Measurements from ENCODE around the gene CENATAC.
"Not testable (repeated sequence)": the region's sequence is repeated elsewhere in the genome, so short reads cannot be mapped to it uniquely, and the experiment has no call there.

Gene CENATAC

DNA sequence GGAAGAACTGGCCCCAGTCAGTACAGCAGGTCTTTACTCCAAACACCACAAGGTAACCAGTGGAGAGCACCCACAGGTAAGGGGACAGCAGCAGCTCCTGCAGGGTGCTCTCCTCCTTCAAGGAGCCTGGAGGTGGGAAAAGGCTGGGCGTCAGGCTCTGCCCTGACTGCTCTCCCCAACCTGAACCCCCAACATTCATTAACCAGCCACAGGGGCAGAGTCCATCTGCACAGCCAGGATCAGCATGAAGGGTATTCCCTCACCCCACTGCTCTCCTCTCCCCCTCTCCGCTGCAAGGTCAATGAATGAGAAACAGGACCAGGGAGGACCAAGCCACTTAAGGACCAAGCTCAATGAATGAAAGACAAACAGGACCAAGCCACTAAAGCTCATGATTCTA, 29.0 kb downstream of the CENATAC start:
- DNase-seq (no peak), ATAC-seq (no peak)

DNA sequence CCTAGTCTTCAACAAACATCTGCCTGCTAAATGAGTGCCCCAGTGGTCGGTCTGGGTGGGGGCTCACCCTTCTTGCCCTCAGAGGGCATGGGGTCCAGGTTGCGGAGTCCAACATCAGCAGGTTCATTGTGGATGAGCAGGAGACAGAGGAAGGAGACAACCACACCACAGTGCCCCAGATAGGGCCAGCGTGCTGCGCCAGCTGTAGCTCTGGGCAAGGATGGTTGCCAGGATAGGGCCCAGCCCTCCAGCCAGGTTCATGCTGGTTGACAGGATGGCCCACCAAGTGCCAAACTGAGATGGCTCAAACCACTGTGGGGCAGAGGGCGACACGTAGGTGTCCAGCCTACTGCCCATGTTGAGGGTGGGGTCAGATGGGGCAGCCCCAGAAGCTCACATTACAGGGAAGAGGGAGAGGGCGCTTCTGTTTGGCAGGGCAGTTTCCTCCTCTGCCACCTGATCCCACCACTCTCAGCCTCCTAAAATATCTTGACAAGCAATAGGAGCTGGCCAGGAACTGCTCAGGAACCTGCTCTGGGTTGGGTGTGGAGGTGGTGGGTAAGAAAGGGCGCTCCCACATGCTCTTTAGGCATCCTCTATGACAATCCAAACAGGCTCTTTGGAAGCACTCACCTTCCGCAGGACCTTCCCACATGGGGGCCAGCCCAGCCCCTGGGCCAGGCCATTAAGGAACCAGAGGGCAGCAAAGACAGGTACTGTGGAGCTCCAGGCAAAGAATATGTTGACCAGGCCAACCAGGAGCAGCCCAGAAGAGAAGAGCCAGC, 29.8 kb downstream of the CENATAC start:
- DNase-seq (no peak), ATAC-seq (no peak)

DNA sequence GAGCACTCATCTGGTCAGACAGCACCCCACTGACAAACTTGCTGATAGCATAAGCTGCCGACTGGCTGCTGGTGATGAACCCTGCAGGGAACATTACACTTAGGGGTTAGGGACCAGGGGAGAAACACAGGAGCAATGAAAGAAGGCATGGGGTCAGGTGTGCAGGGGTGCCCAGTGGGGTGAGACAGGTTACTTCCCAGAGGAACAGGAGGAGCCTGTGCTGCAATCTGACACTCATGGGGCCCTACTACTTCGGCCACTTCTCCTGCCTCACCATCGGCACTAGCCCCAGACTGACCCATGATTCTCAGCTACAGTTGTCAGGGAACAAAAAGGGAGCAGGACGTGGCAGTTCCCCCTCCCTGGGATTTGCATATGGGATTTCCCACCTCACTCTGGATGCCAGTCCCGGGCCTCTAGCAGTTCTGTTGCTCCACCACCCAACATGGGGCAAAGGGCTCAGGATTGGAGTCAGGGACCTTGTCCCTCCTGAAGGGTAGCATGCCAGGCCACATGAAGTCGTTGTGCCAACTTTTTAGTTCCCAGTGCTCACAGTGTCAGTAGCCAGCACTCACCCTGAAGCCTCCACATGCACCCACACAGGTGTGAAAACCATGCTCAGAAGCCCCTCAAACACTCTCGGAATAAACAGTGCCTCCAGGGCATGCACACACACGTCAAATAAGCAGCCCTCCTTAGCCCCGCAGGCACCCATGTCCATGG, 30.6 kb downstream of the CENATAC start:
- DNase-seq: no peak
- ATAC-seq: no peak

DNA sequence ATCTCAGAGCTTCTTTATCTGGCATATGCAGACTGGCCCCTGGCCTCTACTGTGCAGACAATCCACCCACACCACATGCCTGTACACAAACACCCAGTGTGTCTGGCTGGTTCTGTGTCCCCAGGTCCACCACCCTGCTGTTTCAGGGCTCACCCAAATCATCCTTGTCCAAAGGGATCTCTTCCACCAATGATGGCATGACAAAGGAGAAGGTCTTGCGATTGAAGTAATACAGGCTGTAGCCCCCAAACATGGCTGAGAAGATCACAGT, 31.1 kb downstream of the CENATAC start:
- no peak for ATAC-seq
- DNase-seq: no peak

DNA sequence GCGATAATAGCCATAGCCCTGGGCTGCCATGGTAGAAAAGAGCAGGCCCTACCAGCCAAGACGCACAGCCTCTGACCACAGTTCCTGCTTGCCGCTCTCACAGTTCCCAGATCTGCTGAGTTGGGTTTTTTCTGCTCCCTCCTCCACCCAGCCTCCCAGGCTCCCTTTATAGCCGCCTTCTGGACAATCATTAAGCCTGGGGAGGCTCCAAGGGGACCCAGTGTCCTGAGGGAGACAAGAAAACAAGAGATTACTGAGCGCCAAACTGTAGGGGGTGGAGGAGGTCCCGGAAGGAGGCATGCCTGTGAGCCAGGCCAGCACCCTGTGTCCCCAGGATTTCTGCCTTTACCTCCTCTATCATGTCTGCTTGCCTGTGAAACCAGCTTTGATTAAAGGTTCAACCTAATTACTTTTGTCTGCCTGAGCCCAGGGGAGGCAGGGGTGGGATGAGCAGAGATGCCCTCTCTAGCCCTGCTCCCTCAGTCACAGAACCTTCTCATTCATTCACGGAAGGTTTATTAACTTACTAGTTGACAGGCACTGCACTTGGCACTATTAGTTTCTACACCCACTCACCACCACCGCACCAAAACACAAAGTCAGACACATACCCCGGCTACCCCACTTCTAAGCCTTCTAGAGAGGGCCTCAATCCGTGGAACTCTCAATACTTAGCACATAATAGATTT, 31.5 kb downstream of the CENATAC start:
- peak; percentile 25 for ATAC-seq
- peak; percentile 42 for DNase-seq

DNA sequence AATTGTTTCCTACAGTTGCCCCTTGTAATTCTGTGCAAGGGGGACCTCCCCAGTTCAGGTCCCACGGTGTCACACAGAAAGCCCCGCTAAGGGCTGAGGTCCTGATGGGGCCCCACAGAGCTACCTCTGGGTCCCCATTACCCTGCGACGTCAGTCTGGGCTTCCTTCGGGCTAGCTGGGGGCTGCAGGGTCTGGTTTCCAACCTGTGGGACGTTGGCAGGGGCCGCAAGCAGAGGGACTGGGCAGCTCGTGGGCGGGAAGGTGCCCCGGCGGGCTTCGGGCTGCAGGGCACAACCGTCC, 32.0 kb downstream of the CENATAC start:
- DNase-seq (peak; percentile 50), ATAC-seq (peak; percentile 34)

DNA sequence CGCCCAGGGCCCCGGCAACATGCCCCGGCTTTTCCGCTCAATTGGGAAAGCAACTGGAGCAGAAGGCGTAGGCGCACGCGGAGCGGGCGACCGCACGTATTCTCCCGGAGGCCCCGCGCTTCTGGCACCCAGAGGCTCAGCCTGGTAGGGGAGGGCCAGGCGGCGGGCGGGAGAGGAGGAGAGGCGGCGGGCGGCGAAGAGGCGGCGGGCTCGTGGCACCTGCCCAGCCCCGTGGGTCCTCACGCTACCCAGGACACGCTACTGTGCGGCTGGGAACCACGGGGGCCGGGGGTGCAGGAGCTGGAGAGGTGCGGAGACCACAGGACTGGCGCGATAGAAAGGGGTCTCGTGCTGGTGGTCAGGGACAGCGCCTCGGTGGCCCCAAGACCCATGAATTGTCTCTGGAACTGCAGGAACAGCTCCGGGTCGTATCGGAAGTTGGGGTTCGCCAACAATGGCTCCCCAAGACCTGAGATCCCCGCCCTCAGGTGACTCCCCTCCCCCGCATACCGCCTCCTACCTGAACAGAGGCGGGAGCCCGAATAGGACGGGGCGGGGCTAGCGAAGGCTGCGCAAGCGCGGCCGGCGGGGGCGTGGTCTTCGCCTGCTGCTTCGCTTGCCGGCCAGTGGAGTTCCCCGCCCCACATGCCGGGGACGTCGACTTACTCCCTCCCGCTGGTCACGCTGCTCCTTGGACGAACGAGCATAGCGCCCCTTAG, 32.5 kb downstream of the CENATAC start, which contains the start of gene SLC37A4:
Gene SLC37A4 (minus strand): TSS at position 549 of the 719 bp plus-strand sequence.
- DNase-seq (peak; percentile 99), ATAC-seq (peak; percentile 90)

DNA sequence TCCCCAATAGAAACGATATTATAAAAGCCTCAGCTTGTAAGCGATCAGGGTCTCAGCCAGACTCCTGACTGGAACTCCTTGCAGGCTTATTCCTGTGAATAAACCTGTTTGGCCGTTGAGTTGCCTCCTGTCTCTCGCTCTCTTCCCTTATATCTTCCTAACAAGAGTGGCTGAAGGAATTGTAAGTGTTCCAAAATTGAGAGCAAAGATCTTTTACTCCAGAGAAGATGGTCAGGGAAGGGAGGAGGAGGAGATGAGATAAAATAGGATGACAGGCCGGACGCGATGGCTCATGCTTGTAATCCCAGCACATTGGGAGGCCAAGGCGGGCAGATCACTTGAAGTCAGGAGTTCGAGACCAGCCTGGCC, 34.0 kb downstream of the CENATAC start:
- DNase-seq: no peak
- ATAC-seq: no peak

DNA sequence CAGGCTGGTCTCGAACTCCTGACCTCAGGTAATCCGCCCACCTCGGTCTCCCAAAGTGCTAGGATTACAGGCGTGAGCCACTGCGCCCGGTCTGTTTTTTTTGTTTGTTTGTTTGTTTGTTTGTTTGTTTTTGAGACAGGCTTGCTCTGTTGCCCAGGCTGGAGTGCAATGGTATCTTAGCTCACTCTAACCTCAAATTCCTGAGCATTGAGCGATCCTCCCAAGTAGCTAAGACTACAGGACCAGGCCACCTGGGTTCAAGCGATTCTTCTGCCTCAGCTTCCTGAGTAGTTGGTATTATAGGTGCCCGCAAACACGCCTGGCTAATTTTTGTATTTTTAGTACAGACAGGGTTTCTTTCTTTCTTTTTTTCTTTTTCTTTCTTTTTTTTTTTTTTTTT, 35.5 kb downstream of the CENATAC start:
- not testable (repeated sequence) for ATAC-seq, DNase-seq

DNA sequence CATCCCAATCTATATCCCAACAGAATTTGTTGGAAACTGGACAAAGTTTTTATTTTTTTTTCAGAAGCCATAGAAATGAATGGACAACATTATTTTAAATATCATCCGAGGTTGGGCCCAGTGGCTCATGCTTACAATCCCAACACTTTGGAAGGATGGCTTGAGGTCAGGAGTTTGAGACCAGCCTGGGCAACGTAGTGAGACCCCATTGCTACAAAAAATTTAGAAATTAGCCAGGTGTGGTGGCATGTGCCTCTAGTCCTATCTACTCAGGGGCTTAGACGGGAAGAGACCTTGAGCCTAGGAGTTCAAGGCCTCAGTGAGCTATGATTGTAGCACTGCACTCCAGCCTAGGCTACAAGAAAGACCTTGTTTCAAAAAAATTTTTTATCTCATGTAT, 36.9 kb downstream of the CENATAC start:
- ATAC-seq: no peak
- no peak for DNase-seq

DNA sequence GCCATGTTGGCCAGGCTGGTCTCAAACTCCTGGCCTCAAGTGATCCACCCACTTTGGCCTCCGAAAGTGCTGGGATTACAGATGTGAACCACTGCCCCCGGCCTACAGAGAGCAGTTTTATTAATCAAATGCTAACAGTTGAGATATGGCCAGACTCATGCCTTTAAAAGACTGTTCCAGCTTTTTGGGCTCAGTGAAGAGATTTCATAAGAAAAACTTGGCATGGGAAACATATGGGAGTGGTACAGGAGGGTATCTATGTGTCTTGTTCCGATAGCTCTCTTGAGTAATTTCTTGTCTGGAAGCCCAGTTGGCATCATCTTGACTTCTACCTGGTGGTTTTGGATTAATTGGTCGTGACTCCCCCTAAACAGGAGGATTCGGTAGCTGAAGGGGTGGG, 40.9 kb downstream of the CENATAC start:
- ATAC-seq (no peak), DNase-seq (no peak)

DNA sequence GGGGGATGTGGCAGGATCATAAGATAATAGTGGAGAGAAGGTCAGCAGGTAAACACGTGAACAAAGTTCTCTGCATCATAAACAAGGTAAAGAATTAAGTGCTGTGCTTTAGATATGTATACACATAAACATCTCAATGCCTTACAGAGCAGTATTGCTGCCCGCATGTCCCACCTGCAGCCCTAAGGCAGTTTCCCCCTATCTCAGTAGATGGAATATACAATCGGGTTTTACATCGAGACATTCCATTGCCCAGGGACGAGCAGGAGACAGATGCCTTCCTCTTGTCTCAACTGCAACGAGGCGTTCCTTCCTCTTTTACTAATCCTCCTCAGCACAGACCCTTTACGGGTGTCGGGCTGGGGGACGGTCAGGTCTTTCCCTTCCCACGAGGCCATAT, 41.5 kb downstream of the CENATAC start:
- not testable (repeated sequence) for ATAC-seq, DNase-seq

DNA sequence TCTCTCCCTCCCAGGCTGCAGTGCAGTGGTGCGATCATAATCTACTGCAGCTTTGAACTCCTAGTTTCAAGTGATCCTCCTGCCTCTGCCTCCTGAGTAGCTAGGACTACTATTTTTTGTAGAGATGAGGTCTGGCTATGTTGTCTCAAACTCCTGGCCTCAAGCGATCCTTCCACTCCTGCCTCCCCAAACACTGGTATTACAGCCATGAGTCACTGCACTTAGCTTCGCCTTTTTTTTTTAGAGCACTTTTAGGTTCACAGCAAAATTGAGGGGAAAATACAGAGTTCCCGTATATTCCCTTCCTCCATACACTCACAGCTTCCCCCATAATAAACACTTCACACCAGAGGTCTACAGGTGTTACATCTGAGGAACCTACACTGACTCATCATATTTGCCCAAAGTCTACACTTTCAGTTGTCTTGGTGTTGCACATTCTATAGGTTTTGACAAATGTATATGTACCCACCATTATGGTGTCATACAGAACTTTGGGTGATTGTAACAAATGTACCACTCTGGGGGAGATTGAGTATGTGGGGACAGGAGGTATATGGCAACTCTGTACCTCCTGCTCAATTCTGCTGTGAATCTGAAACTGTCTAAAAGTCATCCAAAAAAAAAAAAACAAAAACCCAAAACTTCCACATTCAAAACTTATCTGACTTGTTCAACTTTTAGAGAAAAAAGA, 44.0 kb downstream of the CENATAC start:
- ATAC-seq: peak; percentile 42
- DNase-seq: no peak

DNA sequence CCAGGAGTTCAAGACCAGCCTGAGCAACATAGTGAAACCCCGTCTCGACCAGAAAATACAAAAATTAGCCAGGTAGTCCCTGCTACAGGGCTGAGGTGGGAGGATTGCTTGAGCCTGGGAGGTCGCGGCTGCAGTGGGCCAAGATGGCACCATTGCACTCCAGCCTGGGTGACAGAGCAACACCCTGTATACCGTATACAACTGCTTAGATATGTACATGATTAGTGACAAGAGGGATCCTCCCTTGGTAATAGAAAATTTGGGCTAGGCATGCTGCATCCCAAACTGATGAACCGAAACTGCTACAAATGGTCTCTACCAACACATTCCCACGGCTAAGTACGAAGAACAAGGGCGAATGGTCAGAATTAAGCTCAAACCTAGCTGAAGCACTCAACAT, 45.0 kb downstream of the CENATAC start:
- ATAC-seq (no peak), DNase-seq (no peak)

DNA sequence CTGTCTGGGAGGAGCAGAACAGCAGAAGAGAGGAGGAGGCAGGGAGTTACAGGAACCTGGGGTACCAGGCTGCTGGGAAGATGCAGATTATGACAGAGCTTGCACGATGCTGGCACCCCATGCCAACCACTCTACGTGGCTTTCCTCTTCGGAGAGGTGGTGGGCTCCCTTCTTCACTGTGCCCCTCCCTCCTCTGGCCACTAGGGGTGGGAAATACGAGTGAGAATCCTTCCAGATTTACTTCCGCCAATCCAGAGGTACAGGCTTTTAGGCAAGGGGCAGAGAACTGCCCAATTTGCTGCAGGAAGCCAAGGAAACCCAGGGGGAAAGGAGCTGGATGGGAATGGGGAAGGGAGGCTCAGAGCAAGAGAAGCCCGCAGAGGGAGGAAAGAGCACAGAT, 46.8 kb downstream of the CENATAC start:
- no peak for ATAC-seq
- DNase-seq: no peak

DNA sequence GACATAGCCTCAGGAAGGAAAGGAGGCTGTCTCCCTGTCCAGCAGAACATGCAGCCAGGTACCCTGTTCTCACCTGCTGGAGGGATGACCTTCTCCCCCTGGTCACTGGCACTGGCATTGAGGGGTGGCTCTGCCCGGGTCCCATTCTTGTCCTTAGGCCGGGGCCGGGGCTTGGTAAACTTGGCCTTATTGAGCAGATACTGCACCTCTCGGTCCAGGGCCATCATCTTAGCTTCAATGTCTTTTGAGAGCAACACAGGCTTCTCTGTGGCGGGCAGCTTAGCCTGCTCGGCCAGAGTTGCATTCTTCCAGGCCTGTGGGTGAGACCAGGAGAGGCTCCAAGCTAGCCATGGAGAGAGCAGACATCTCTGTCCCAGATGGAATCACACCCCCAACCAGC, 48.6 kb downstream of the CENATAC start:
- ATAC-seq (no peak), DNase-seq (no peak)

DNA sequence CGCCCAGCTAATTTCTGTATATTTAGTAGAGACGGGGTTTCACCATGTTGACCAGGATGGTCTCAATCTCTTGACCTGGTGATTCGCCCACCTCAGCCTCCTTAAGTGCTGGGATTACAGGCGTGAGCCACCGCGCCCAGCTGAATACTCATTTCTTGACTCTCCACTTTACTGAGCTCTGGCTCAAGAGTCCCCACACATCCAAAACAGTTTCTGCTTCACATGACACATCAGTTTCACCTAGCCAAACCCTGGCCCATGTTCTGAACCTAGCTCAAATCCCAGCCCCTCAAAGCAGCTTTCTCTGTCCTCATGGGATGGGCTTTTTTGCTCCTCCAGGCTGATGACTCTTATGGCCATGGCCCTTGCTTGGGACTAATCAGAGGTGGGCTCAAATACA, 49.3 kb downstream of the CENATAC start:
- ATAC-seq (no peak), DNase-seq (no peak)

DNA sequence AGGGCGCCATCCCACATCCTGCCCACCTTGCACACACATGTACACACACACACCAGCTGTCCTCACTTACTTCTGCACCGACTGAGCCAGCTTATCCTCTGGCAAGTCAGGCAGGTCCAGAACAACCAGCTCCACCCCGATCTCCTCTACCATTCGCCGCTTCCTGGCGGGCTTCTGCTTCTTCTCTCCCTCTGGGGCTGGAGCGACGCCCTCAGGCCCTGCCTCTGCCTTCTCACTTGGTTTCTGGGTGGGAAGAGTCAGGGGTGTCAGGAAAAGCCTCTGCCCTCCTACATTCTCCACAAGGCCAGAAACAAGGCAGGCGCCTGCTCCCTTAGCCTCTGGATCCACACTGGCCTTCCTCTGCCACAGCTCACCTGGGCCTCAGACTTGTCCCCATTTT, 50.7 kb downstream of the CENATAC start:
- ATAC-seq: no peak
- no peak for DNase-seq

DNA sequence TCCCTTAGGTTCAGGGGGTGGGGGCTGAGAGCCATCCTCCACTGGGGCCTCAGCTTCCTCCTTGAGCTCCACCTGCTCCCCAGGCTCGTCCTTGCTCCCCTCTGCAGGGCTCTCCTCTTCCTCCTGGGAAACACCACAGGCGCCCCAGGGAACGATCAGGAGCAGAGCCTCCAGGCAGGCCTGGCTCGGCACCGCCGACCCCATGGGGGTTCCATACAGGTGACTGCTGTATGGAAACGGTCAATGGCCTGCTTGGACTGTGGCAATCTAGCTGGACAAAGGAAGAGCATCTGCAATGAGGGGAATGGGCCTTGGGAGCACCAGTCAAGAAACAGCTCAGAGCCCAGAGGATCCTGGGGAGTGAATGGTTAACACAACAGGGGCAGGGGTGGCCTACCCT, 51.1 kb downstream of the CENATAC start:
- ATAC-seq: no peak

DNA sequence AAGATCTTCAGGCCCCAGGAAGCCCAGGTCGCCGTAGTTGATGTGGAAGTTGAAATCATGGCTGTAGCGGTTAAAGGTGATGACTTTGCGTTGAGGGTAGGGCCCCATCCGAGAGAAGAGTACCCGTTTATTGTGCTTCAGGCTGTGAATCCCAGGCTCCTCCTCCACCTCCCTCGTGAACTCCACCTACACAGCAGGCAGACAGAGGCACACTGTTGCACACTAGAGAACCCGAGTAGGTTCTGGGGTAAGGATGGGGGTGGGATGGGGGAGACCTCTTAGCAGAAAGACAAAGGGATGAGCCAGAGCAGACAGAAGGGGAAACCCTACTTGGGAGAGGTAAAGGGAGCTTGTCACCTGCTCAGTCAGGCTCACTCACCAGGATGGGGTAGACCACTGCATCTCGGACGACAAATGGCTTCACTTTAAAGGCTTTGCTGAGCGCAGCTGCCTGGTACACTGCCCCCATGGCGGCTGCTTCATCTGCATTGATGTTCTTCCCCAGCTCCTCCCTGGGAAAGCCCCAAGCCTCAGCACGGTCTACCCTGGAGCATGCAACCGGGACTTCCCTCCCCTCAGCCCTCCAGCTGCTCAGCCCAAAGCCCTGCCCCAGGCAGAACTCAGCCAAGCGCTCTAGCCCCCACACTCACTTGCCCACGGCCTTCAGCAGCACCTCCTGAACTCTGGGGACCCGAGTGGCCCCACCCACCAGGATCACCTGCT, 53.7 kb downstream of the CENATAC start:
- ATAC-seq (peak; percentile 51), DNase-seq (peak; percentile 37)

More for the DNA sequence above, 51.1 kb downstream of the CENATAC start:
- no peak for DNase-seq

DNA sequence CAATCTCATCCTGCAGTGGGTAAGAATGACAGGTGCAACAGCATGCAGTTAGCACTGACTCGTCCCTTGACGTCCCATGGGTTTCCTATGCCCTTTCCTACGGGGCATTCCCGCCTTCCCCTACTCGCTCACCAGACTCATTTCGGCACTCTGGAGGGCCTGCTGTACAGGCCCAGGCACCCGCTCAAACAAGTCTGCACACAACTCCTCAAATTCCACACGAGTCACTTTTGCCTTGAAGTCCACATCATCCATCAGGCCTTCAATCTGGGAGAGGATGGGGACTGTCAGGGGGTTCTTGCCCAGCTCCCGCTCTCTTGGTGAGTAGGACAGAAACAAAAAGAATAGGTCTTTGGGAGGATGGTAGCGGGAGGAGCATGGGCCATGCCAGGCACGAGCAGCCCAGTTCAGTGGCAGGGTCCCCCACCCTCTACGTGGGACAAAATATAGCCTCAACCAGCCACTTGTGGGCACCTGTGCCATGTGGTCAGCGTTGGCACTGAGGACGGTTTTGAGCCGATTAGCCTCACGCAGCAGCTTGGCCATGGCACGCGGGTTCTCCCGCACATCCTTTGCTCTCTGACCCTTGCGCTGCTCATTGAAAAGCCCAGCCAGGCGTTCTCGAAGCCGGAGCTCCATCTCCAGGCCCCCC, 54.4 kb downstream of the CENATAC start:
- DNase-seq: no peak
- ATAC-seq: no peak
